HG03469 (cell line): ENCODE results near the gene TBC1D2.

ENCODE experiments used
- ATAC-seq: cut with Tn5 transposase; IDR thresholded peaks from one replicate; pipeline ENCODE4 v1.9.1; 2021; ENCODE audit warnings: mild to moderate bottlenecking, moderate library complexity, moderate number of reproducible peaks; ENCODE audit not compliant: unreplicated experiment

Gene TBC1D2

GRCh38 chr9:98241357-98242300 lies 13.8 kb downstream of the TBC1D2 start:
- no peak for ATAC-seq

GRCh38 chr9:98240475-98240874 lies 15.0 kb downstream of the TBC1D2 start:
- ATAC-seq, result no peak

- no peak for ATAC-seq
Measured at GRCh38 chr9:98236901-98237487, 18.5 kb downstream of the TBC1D2 start.

- ATAC-seq, result no peak
Measured at GRCh38 chr9:98235126-98235525, 20.3 kb downstream of the TBC1D2 start.

- no peak for ATAC-seq
Measured at GRCh38 chr9:98234245-98234825, 21.1 kb downstream of the TBC1D2 start.

- no peak for ATAC-seq
Measured at GRCh38 chr9:98232926-98233325, 22.5 kb downstream of the TBC1D2 start.

- ATAC-seq, result no peak
Measured at GRCh38 chr9:98231770-98232478, 23.5 kb downstream of the TBC1D2 start.

- ATAC-seq, result no peak
Measured at GRCh38 chr9:98230789-98231188, 24.7 kb downstream of the TBC1D2 start.

GRCh38 chr9:98230304-98230703 lies 25.1 kb downstream of the TBC1D2 start:
- no peak for ATAC-seq

GRCh38 chr9:98229620-98230019 lies 25.8 kb downstream of the TBC1D2 start:
- no peak for ATAC-seq

GRCh38 chr9:98229090-98229395 lies 26.4 kb downstream of the TBC1D2 start:
- ATAC-seq, result no peak

- ATAC-seq, result no peak
Measured at GRCh38 chr9:98228392-98229089, 26.9 kb downstream of the TBC1D2 start.

GRCh38 chr9:98227883-98228282 lies 27.6 kb downstream of the TBC1D2 start:
- no peak for ATAC-seq

GRCh38 chr9:98226957-98227356 lies 28.5 kb downstream of the TBC1D2 start:
- no peak for ATAC-seq

GRCh38 chr9:98226516-98226915 lies 28.9 kb downstream of the TBC1D2 start:
- ATAC-seq, result no peak

GRCh38 chr9:98225015-98225442 lies 30.4 kb downstream of the TBC1D2 start:
- ATAC-seq, result no peak

- ATAC-seq, result no peak
Measured at GRCh38 chr9:98222885-98223691, 32.4 kb downstream of the TBC1D2 start.

GRCh38 chr9:98220911-98221310 lies 34.5 kb downstream of the TBC1D2 start:
- ATAC-seq, result no peak

- ATAC-seq, result no peak
Measured at GRCh38 chr9:98219794-98220370, 35.6 kb downstream of the TBC1D2 start.

- no peak for ATAC-seq
Measured at GRCh38 chr9:98219364-98219716, 36.1 kb downstream of the TBC1D2 start.
